HG03565 (cell line): ENCODE results near the gene ZDHHC24.
"Not testable (repeated sequence)": the region's sequence is repeated elsewhere in the genome, so short reads cannot be mapped to it uniquely, and the experiment has no call there.

Source experiments
- ATAC-seq: cut with Tn5 transposase; IDR thresholded peaks from one replicate; pipeline ENCODE4 v1.9.1; 2021; ENCODE audit warnings: mild to moderate bottlenecking, moderate library complexity; ENCODE audit not compliant: unreplicated experiment

ZDHHC24 gene

DNA sequence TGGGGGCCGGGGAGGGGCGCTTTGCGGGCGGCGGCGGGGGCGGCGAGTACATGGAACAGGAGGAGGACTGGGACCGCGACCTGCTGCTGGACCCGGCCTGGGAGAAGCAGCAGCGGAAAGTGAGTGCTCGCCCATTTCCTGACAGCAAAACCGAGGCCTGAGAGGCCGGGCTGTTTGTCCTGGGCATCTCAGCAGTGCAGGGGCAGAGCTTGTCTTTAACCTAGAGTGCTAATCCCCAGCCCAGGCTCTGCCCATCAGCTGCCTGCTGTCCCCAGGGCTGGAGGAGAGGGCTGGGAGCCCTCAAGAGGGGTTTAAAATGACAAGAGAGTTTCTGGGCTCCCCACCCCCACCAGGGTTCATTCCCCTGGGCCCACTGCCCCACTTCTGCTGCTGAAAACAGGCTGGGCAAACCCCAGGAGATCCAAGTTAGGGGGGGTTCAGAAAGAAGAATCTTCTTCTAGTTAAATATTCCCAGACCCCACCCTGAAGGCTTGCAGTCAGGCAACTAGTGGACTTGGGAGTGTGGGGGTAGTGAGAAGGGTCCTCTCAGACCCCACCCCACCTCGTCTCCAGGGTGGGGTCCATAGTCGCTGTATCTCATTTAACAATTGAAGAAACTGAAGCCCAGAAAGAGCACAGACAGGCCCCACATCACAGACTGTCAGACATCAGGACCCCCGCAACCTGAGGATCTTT lies 1.3 kb upstream of the ZDHHC24 start:
- ATAC-seq = no peak

DNA sequence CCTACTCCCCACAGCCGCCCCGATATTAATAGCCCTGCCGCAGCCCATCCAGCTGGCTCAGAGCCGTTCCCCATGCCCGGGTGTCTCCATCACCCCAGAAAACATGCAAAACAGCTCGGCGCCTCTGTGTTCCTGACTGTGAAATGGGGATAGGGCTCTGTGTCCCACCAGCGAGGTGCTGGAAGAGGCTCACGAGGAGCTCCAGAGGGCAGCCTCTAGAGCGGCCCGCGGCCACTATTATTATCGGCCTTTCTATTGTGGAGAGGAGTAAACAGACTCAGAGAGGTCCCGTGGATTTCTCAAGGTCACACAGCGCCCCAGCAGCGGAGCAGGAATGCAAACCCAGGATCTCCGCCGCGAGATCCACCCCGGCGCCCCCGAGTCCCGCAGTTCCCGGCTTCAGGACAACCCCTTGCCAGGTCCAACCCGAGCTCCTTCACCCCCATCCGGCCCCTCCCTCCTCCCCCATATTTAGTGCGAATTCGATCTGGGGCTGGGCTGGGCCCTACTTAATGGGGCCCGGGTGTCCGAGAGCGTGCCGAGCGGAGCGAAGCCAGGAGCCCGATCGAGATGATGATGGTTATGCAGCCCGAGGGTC lies 619 bp upstream of the ZDHHC24 start, which contains the start of gene ACTN3:
TSS of gene ACTN3 (plus strand) at position 536 of the 598 bp plus-strand sequence. CDS start at position 571, 35 bp downstream.
- ATAC-seq = peak; percentile 3

DNA sequence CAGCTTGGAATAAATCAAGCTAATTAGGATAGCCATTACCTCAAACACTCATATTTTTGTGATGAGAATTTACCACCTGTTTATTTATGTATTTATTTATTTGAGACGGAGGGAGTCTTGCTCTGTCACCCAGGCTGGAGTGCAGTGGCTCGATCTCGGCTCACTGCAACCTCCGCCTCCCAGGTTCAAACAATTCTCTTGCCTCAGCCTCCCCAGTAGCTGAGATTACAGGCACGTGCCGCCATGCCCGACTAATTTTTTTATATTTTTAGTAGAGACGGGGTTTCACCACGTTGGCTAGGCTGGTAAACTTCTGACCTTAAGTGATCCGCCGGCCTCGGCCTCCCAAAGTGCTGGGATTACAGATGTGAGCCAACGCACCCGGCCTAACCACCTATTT lies 896 bp downstream of the ZDHHC24 start:
- ATAC-seq = not testable (repeated sequence)

DNA sequence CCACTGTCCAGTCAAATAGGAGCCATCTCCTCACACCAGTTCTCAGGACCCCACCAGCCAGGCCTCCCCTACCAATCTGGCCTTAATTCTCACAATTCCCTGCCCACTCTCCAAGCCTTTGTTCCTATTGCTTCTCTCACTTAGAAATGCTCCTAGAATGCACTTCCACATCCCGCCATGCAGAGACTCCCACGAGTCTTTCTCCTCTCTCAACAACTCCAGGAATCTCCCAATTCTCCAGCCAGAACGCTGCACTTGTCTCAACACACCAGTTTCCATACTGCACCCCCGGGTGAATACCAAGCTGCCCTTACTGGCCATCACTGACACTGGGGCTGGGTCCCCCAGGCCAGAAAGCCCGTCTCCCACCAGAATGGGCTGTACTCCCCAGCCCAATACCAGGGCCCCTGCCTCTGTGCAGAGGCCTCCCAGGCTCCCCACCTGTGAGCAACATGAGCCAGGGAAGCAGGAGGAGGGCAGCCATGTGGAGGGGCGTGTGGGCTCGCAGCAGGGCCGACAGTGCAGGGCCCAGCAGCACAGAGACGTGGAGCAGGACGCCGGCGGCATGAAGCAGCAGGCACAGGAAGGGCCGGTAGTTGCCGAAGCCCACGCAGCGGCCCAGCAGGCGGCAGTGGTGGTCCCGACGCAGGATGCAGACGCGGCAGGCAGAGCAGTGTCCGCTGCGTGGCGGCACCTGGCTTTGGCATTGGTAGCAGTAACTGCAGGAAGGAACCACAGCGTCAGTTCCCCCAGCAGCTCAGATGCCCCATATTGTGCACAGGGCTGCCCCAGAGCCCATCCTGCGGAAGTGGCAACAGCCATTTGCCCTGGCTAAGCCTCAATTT lies 2.4 kb downstream of the ZDHHC24 start:
- ATAC-seq = no peak

DNA sequence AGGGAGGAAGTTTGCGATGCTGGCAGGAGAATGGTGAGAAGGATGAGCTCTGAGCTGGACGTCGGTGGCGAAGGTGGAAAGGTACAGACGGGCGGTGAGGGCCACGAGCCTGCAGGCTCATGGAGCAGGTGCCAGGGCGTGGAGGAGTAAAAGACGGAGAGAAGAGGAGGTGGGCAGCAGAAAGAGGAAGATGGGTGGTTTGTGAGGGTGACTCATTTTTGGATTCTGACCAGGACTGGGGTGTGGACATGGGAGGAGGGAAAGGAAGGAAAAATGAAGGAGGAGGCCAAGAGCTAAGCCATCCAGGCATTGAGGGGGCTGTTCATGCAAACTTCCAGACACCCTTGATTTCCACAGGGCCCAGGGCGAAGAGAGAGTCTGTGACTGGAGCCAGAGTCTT lies 3.5 kb downstream of the ZDHHC24 start:
- no peak for ATAC-seq

DNA sequence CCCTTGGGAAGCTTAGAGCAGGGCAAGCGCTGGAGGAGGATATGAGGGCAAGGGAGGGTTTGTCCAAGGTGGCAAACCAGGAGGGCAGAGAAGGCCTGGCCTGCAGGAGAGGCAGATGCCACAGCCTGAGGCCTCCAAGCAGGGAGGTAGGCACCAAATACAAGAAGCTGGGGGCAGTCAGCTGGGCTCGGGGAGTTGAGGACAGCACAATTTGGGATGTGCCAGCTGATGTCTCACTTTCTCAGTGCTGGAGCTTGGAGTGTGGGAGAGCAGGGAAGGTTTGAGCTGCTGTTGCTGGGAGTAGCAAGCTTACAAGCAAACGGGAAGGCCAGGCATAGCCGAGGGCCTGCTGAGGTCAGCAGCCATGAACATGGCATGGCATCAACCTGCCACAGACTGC lies 4.0 kb downstream of the ZDHHC24 start:
- no peak for ATAC-seq

DNA sequence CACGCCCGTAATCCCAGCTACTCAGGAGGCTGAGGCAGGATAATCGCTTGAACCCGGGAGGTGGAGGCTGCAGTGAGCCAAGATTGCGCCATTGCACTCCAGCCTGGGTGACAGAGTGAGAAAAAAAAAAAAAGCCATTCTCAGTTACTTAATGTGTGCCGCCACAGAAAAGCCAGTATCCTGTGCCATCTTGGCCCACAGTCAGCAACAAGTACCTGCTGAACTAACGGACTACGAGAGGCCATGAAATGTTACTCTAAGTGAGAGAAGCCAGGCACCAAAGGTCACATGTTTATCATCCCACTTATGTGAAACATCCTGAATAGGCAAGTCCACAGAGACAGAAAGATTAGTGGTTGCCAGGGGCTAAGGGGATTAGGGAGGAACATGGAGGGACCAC lies 5.2 kb downstream of the ZDHHC24 start:
- ATAC-seq = not testable (repeated sequence)

DNA sequence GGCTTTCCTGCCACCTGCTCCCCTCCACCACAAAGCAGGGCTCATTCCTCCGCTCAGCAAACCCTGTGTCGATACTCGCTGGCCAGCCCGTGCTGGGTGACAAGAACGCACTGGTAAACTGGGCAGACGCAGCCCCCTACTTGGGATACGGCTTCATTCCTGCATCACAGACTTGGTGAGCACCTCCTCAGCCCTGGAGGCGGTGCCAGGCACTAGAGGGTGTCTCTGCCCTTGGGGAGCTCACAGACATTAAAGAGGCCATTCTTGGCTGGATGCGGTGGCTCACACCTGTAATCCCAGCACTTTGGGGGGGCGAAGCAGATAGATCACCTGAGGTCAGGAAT lies 6.0 kb downstream of the ZDHHC24 start:
- ATAC-seq = no peak

DNA sequence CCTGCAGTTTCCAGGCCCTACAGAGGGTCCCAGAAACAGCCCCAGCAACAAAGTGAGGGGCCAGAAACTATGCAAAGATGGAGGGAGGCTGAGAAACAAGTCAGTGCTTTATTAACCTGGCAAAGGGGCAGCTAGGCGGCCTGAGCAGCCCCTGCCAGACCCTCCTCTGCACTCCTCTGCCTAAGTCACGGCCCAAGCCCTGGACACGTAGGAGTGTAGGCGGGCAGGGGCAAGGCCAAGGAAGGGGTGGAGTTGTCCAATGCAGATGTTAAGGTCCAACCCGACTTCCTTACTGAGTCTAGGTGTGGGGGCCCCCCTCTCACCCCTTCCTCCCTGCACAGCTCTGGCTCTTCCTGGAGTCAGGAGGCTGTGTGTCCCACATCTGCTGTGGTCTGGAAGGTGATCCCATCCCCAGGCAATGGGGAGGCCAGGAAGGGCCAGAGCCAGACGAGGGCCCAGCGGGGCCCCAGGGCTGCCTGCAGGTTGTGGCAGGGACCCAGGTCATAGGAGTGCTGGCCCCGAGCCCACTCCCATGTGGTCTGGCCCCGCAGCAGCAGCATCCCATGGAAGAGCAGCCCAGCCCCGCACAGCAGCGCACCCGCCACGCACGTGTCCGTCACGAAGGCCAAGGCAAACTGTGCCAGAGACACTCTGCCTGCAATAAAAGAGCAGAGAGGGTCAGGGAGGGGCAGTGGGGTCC lies 6.5 kb downstream of the ZDHHC24 start:
- no peak for ATAC-seq

DNA sequence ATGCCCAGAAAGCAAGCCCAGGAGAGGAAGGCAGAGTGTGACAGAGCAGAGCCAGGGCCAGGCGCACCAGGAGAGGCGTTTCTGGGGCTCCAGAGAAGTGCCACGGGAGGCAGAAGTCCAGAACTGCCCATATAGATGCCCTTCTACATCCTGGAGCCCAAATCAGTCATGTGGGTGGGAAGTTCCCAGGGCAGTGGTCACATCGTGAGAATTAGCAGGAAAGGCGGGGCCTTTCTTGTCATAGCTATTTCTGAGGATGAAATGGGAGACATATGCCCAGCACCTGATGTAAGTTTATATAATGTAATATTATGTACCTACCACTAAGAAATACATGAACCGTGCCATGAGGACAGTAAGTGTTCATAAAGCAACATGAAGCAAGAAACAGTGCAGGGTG lies 13.1 kb downstream of the ZDHHC24 start:
- ATAC-seq = no peak

DNA sequence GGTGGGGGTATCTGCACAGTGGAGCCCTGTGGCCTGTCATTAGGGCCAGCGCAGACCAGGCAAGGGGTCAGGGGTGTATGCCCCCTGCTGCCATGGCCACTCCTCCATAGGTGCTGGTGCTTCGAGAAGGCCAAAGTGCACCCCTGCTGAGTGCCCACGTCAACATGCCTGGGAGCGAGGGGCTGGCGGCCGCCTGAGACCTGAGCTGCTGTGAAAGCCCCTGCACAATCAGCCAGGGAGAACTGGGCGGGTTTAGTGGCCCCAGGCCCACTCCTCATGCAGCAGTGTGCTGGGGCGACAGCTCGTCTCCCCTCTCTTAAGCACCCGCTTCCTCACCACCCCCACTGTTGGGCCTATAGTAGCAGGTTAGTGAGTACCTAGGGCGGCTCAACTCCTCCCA lies 14.0 kb downstream of the ZDHHC24 start:
- ATAC-seq = no peak

DNA sequence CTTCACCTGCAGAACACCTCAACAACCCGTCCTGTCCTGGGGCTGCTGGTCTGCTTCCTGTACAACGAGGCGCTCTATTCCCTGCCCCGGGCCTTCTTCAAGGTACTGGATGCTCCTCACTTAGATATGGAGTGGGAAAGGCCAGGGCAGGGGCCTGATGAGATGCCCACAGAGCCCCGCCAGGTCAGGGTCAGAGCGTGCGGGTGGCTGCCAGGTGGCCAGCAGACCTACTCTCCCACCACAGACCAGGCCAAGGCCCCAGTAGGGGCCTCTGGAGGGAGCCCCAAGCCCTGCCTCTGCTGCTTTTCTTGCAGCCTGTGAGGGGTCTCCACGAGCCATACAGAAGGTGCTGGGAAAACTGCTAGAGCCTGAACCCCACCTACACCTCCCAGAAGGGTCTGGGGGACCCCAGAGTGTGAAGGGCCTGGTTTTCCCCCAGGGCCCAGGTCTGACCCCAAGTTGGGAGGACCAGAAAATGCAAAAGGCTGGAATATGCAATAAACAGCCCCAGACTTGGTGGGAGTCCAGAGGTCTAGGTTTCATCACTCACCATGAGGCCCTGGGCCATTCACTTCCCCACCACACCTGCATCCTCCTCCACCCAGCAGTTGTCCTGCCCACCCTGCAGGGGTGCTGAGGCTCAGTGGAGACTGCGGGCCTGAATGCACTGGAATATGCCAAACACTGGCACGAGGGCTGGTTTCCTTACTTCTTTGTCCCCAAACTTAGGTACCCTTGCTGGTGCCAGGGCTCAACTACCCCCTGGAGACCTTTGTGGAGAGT lies 14.7 kb downstream of the ZDHHC24 start:
- no peak for ATAC-seq

DNA sequence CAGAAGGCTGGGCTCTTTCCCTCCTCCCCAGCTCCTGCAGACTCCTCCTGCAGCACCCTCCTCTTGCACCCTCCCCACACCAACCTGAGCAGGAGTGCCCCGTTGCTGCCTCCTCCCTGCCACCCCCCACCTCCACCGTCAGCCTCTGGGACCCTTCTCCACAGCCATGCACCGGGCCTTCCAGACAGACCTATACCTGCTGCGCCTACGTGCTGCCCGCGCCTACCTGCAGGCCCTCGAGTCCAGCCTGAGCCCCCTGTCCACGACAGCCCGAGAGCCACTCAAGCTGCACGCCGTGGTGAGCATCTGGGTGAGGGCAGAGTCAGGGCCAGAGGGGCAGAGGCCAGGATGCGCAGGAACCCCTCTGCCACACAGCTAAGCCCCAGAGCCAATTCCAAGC lies 16.2 kb downstream of the ZDHHC24 start:
- ATAC-seq = no peak

DNA sequence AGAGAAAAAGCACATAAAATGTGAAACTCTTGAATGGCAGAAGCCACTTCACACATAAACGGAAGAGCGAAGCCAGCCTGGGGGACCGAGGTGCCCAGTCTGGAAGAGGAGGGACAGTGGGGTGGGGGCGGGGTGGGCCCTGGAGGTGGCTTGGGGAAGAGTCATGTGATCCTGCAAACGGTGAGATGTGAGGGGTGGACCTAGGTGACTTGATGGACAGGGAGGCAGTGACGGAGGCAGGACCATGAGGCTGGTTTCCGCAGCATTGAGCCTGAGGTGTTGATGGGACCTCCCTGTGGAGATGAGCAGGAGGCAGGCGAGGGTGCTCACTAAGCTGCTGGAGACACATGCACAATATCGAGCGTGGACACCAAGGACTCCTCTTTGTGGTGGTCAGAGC lies 16.8 kb downstream of the ZDHHC24 start:
- no peak for ATAC-seq

DNA sequence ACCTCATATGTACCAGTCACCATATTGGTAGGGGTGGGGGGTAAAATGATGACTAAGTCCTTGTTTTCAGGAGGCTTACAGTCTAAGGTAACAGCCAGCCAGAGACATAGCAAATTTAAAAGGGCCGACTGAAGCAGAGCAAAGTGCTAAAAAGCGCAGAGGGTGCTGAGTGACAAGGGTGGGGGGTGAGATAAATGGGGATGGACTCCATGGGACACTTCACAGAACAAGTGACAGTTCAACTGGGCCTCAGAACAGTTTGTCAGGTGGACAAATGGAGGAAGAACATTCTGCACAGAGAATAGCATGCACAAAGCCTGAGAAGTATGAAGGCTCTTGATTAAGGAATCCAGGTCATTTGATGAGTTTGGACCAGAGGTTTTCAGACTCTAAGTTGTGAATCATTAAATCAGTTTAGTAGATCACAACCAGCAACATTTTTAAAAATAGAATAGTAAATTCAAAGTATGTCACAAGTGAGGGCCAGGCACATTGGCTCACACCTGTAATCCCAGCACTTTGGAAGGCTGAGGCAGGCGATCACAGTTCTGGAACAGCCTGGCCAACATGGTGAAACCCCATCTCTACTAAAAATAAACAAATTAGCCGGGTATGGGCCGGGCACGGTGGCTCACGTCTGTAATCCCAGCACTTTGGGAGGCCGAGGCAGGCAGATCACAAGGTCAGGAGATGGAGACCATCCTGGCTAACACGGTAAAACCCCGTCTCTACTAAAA lies 21.4 kb downstream of the ZDHHC24 start:
- ATAC-seq = no peak

DNA sequence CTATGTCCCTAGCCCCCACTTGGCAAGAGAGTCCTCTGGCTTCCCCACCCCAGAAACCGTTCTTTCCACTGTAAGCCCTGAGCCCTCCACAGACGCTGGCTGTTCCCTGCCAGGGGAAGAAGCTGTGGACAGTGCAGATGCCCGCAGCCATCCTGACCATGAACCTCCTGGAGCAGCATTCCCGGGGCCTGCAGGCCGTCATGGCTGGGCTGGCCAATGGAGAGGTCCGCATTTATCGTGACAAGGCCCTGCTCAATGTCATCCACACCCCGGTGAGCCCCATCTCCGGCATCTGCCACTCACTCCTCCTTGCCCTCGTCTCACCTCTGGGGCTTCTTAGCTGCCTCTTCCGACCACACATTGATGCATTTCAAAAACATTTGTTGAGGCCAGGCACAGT lies 22.2 kb downstream of the ZDHHC24 start:
- no peak for ATAC-seq

DNA sequence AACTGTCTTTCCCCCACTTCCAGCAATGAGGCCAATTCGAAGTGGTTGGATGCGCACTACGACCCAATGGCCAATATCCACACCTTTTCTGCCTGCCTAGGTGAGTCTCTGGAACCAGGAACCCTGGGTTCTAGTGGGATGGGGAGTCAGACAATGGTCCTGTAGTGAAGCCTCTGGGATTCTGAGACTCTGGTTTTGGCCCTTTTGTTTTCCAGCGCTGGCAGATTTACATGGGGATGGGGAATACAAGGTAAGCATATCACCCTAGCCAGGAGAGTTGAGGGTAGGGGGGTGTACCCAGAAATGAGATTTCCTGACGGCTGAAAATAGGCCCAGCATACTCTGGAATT lies 34.9 kb downstream of the ZDHHC24 start:
- no peak for ATAC-seq

DNA sequence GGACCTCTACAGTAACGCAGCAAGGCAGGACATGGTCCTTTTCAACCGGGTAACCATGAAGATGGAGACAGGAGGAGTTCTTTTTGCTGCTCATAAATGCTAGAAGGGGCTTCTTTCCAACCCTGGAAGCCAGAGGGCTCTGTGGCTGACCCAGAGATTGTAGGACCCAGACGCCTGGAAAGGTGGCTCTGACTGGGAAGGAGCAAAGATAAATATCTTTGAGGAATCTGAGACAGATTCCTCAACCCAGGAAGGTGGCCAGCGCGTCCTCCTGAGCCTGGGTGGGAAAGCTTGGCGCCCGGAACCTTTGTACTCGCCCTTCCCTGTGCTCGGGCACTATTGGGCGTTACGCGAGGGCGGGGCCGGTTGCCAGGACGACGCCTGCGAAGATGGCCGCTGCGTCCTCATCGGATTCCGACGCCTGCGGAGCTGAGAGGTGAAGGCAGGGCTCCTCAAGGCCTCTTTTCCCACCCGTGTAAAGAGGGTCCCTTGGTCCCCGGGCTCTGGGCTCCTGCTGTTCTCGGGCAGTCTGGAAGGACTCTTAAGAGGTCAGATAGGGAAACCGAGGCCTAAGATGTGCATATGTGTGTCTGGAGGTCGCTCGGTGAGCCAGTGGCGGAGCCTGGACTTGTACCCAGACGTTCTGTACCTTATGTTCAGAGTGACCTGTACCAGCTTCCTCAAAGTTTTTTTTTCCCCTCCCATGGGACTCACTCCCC lies 35.4 kb downstream of the ZDHHC24 start, which contains the start of gene BBS1:
TSS of gene BBS1 (plus strand) at position 365 of the 719 bp plus-strand sequence. CDS start at position 390, 25 bp downstream.
- no peak for ATAC-seq

DNA sequence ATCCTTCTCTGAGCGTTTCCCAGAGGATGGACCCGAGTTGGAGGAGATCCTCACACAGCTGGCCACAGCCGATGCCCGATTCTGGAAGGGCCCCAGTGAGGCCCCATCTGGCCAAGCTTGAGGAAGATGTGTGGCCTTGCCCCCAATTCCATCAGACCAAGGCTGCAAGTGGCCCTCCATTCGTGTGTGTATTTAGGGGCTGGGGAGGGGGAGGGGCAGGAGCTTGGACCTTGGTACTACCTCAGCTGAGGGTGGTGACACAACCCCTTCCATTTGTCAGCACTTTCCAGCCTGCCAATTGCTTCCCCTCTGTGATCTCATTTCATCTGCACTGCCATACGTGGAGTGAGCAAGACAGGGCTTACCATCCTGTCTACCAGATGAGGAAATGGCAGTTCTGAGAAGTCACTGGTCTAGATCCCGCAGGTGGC lies 36.7 kb downstream of the ZDHHC24 start:
- ATAC-seq = no peak
